ENCODE measurements around the gene PDPN.

The PDPN gene

GRCh38 chr1:13604176-13604575, 20.5 kb downstream of the PDPN start:
- DNase-seq = no peak

GRCh38 chr1:13604721-13605120, 21.1 kb downstream of the PDPN start:
- in situ Hi-C loops (cut with MboI; ENCODE audit: low pct_unique_long_range_greater_than_20kb, low sequenced_read_pairs) = no loop called here
- DNase-seq = no peak

More at GRCh38 chr1:13604176-13604575, 20.5 kb downstream of the PDPN start:
- in situ Hi-C loops (cut with MboI; ENCODE audit: low pct_unique_long_range_greater_than_20kb, low sequenced_read_pairs) = no loop called here

- no peak for DNase-seq
- in situ Hi-C loops (cut with MboI; ENCODE audit: low pct_unique_long_range_greater_than_20kb, low sequenced_read_pairs) = no loop called here
Observed at GRCh38 chr1:13605159-13605558, 21.5 kb downstream of the PDPN start.

GRCh38 chr1:13607002-13607401, 23.4 kb downstream of the PDPN start:
- in situ Hi-C loops (cut with MboI; ENCODE audit: low pct_unique_long_range_greater_than_20kb, low sequenced_read_pairs) = no loop called here
- DNase-seq = no peak

GRCh38 chr1:13616234-13616633, 32.6 kb downstream of the PDPN start:
- in situ Hi-C loops (cut with MboI; ENCODE audit: low pct_unique_long_range_greater_than_20kb, low sequenced_read_pairs) = no loop called here
- no peak for DNase-seq

GRCh38 chr1:13617108-13617507, 33.5 kb downstream of the PDPN start:
- in situ Hi-C loops (cut with MboI; ENCODE audit: low pct_unique_long_range_greater_than_20kb, low sequenced_read_pairs) = no loop called here
- no peak for DNase-seq

- in situ Hi-C loops (cut with MboI; ENCODE audit: low pct_unique_long_range_greater_than_20kb, low sequenced_read_pairs) = no loop called here
- no peak for DNase-seq
Observed at GRCh38 chr1:13617773-13618172, 34.1 kb downstream of the PDPN start.

GRCh38 chr1:13618483-13618882, 34.9 kb downstream of the PDPN start:
- in situ Hi-C loops (cut with MboI; ENCODE audit: low pct_unique_long_range_greater_than_20kb, low sequenced_read_pairs) = no loop called here
- DNase-seq = no peak

- no peak for DNase-seq
- in situ Hi-C loops (cut with MboI; ENCODE audit: low pct_unique_long_range_greater_than_20kb, low sequenced_read_pairs) = no loop called here
Observed at GRCh38 chr1:13619909-13620308, 36.3 kb downstream of the PDPN start.

GRCh38 chr1:13620825-13621224, 37.2 kb downstream of the PDPN start:
- no peak for DNase-seq
- in situ Hi-C loops (cut with MboI; ENCODE audit: low pct_unique_long_range_greater_than_20kb, low sequenced_read_pairs) = no loop called here

GRCh38 chr1:13622446-13622845, 38.8 kb downstream of the PDPN start:
- in situ Hi-C loops (cut with MboI; ENCODE audit: low pct_unique_long_range_greater_than_20kb, low sequenced_read_pairs) = no loop called here
- no peak for DNase-seq

GRCh38 chr1:13623021-13623637, 39.5 kb downstream of the PDPN start:
- in situ Hi-C loops (cut with MboI; ENCODE audit: low pct_unique_long_range_greater_than_20kb, low sequenced_read_pairs) = no loop called here
- no peak for DNase-seq

GRCh38 chr1:13624526-13624925, 40.9 kb downstream of the PDPN start:
- in situ Hi-C loops (cut with MboI; ENCODE audit: low pct_unique_long_range_greater_than_20kb, low sequenced_read_pairs) = no loop called here
- DNase-seq = no peak

GRCh38 chr1:13627127-13627526, 43.5 kb downstream of the PDPN start:
- no peak for DNase-seq
- in situ Hi-C loops (cut with MboI; ENCODE audit: low pct_unique_long_range_greater_than_20kb, low sequenced_read_pairs) = loop anchor here (25.0 kb wide), 1 partner anchor 335 kb away; no protein-coding TSS in a partner anchor

- DNase-seq = no peak
- in situ Hi-C loops (cut with MboI; ENCODE audit: low pct_unique_long_range_greater_than_20kb, low sequenced_read_pairs) = loop anchor here (25.0 kb wide), 1 partner anchor 334 kb away; no protein-coding TSS in a partner anchor
Observed at GRCh38 chr1:13628218-13628617, 44.6 kb downstream of the PDPN start.

GRCh38 chr1:13628711-13629110, 45.1 kb downstream of the PDPN start:
- DNase-seq = no peak
- in situ Hi-C loops (cut with MboI; ENCODE audit: low pct_unique_long_range_greater_than_20kb, low sequenced_read_pairs) = loop anchor here (25.0 kb wide), 1 partner anchor 334 kb away; no protein-coding TSS in a partner anchor

- DNase-seq = no peak
- in situ Hi-C loops (cut with MboI; ENCODE audit: low pct_unique_long_range_greater_than_20kb, low sequenced_read_pairs) = loop anchor here (25.0 kb wide), 1 partner anchor 320 kb away; no protein-coding TSS in a partner anchor
Observed at GRCh38 chr1:13642306-13643004, 58.8 kb downstream of the PDPN start.

GRCh38 chr1:13643017-13643416, 59.4 kb downstream of the PDPN start:
- in situ Hi-C loops (cut with MboI; ENCODE audit: low pct_unique_long_range_greater_than_20kb, low sequenced_read_pairs) = loop anchor here (25.0 kb wide), 1 partner anchor 319 kb away; no protein-coding TSS in a partner anchor
- DNase-seq = no peak

- DNase-seq = no peak
- in situ Hi-C loops (cut with MboI; ENCODE audit: low pct_unique_long_range_greater_than_20kb, low sequenced_read_pairs) = loop anchor here (25.0 kb wide), 1 partner anchor 316 kb away; no protein-coding TSS in a partner anchor
Observed at GRCh38 chr1:13646521-13646920, 62.9 kb downstream of the PDPN start.

- no peak for DNase-seq
- in situ Hi-C loops (cut with MboI; ENCODE audit: low pct_unique_long_range_greater_than_20kb, low sequenced_read_pairs) = no loop called here
Observed at GRCh38 chr1:13651279-13651678, 67.6 kb downstream of the PDPN start.

- in situ Hi-C loops (cut with MboI; ENCODE audit: low pct_unique_long_range_greater_than_20kb, low sequenced_read_pairs) = no loop called here
- DNase-seq = no peak
Observed at GRCh38 chr1:13652238-13652637, 68.6 kb downstream of the PDPN start.

Data from KBM-7 (cell line).